PC-9 (cell line): ENCODE measurements around the gene MBTPS1. TPM values are rescaled to one million over a fixed set of nuclear protein-coding genes. Genes with fewer than 3 reads are reported as not detected.

Experiments
- BruUV-seq: library from RNA; stranded (reverse); fragments of 400-500 nt; replicated peaks from 2 replicates; lab custom pipeline; 2021; lab: Mats Ljungman, UMichigan
- CTCF ChIA-PET: fragments of 300-600 bp; sonication (Branson Sonifier 250); formaldehyde crosslinking; loops from one replicate; lab custom pipeline; 2022; ENCODE audit warnings: antibody characterized with exemption; lab: Charles Lee
- POLR2A ChIA-PET: fragments of 300-600 bp; sonication (Branson Sonifier 250); formaldehyde crosslinking; loops from one replicate; lab custom pipeline; 2022; ENCODE audit warnings: antibody characterized with exemption; ENCODE audit not compliant: unreplicated experiment; lab: Charles Lee
- DNase-seq, 2 experiments: peaks; one replicate each; pipeline versions ENCODE4 v3.0.0 to v3.0.0-alpha.2; 2015 to 2022; ENCODE audit warnings: mixed read lengths in 1 of 2
- H2AFZ ChIP-seq: fragments of 200-600 bp; sonication (generic); 2 replicates; pipeline ENCODE4 v1.8.1; 2017; ENCODE audit warnings: antibody characterized with exemption
- H3F3A ChIP-seq: fragments of 200-600 bp; sonication (generic); 2 replicates; pipeline ENCODE4 v1.8.1; 2017; ENCODE audit warnings: antibody characterized with exemption, mild to moderate bottlenecking, low read depth; ENCODE audit not compliant: insufficient read depth
- H3K27ac ChIP-seq: fragments of 200-600 bp; sonication (generic); 2 replicates; pipeline ENCODE4 v1.6.1; 2016; ENCODE audit warnings: mixed run types
- H3K27me3 ChIP-seq: fragments of 200-600 bp; sonication (generic); 2 replicates; pipeline ENCODE4 v1.6.1; 2016; ENCODE audit warnings: low read depth, mixed run types; ENCODE audit not compliant: insufficient read depth
- H3K36me3 ChIP-seq: fragments of 200-600 bp; sonication (generic); 2 replicates; pipeline ENCODE4 v1.6.1; 2016; ENCODE audit warnings: low read depth, mixed run types
- H3K4me1 ChIP-seq: fragments of 200-600 bp; sonication (generic); replicated peaks from 2 replicates; pipeline ENCODE4 v1.6.1; 2016; ENCODE audit warnings: mixed run types; ENCODE audit not compliant: insufficient read depth
- H3K4me2 ChIP-seq: fragments of 200-600 bp; sonication (generic); 2 replicates; pipeline ENCODE4 v1.6.1; 2017; ENCODE audit warnings: mixed run types
- H3K4me3 ChIP-seq: fragments of 200-600 bp; sonication (generic); 2 replicates; pipeline ENCODE4 v1.6.1; 2016; ENCODE audit warnings: mixed run types
- H3K79me2 ChIP-seq: fragments of 200-600 bp; sonication (generic); 2 replicates; pipeline ENCODE4 v1.6.1; 2017; ENCODE audit warnings: low read depth, mixed run types
- H3K9me2 ChIP-seq: fragments of 200-600 bp; sonication (generic); 2 replicates; pipeline ENCODE4 v1.8.1; 2017; ENCODE audit warnings: mild to moderate bottlenecking; ENCODE audit not compliant: insufficient read depth
- H3K9me3 ChIP-seq: fragments of 200-600 bp; sonication (generic); 2 replicates; pipeline ENCODE4 v1.8.1; 2016; ENCODE audit warnings: low read depth; ENCODE audit not compliant: insufficient read depth
- H4K20me1 ChIP-seq: fragments of 200-600 bp; sonication (generic); 2 replicates; pipeline ENCODE4 v1.8.1; 2017; ENCODE audit not compliant: insufficient read depth
- CTCF ChIP-seq: fragments of 200-600 bp; sonication (generic); conservative IDR thresholded peaks from 2 replicates; pipeline ENCODE4 v1.6.1; 2017; ENCODE audit warnings: mixed run types, antibody characterized with exemption, mild to moderate bottlenecking, moderate library complexity
- EZH2 ChIP-seq: fragments of 200-600 bp; sonication (generic); IDR thresholded peaks from 2 replicates; pipeline ENCODE4 v1.8.0; 2017; ENCODE audit warnings: antibody characterized with exemption, low read depth
- intact Hi-C: fragments of 100-400 bp; cut with micrococcal nuclease; formaldehyde crosslinking; loops from one replicate; pipeline ENCODE4 v1.10.0; 2022; ENCODE audit not compliant: unreplicated experiment
- total RNA-seq: library from RNA; stranded (reverse); gene quantifications from 2 replicates; pipeline ENCODE4 v1.2.3, GENCODE V29; 2021

Gene MBTPS1
- total RNA-seq, 1 experiment from 2014 or later, result 96.0 TPM

- Histone ChIP-seq H4K20me1 (no peaks in the 10 kb centered on the region), H3K36me3 (no peaks in the 10 kb centered on the region), H2AFZ (no peak overlapping the region), H3K9me2 (no peaks in the 10 kb centered on the region), H3K79me2 (no peaks in the 10 kb centered on the region), H3K4me2 (no peak overlapping the region), H3K27me3 (peaks cover 52% of the 10 kb centered on the region), H3K4me3 (no peak overlapping the region), H3K4me1 (no peaks in the 10 kb centered on the region), H3K9me3 (0 out of 2 replicates have a peak, but pooled peaks cover 5% of the 10 kb centered on the region), H3F3A (no peaks in the 10 kb centered on the region), H3K27ac (no peak overlapping the region)
- POLR2A ChIA-PET, result no interaction called here
- intact Hi-C loops, result no loop called here
- TF ChIP-seq EZH2, result no peak
- TF ChIP-seq CTCF, result no peak
- no peak for DNase-seq
- no TSS peak for BruUV-seq
- CTCF ChIA-PET, result no interaction called here
These were observed 85.2 kb downstream of the MBTPS1 start for GRCh38 chr16:84031556-84031955.

DNA sequence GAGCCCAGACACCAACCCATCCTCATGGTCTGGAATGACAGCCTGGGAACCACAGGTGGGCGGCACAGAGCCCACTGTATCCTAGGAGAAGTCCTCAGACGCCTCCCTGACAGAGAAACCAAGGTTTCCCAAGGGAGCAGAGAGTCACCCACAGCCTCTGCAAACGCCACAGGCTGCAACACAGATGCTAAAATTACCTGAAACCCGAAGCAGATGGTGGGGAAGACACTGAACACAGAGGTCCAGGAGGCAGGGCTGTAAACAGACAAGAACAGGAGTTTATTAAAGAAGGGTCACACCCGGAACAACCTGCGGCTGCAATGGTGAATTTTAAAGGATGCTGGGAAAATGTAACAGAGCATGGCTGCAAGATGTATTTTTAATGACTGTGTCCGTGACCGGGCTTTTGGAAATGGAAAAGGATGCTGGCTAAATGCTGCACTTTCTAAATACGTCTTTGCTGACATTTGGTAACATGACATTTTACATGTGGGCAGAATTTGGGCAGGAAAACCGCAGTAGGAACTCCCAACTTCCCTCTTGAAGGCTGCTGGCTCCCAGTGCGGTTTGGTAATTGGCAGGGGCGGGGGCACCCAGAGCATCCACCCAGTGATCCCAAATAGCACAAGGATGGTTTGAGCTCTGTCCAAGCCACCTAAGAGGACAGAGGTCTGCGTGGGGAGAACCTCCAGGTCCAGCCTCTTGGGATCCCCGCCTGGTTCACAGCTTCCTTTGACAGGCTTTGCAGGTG is 87.3 kb downstream of the MBTPS1 start:
- ChIA-PET POLR2A (no interaction called here), CTCF (no interaction called here)
- H3K4me1 ChIP-seq, result no peaks in the 10 kb centered on the region
- no peak overlapping the region for H3K4me2 ChIP-seq
- no peak for DNase-seq
- no peaks in the 10 kb centered on the region for H3K9me3 ChIP-seq
- H3K4me3 ChIP-seq, result no peak overlapping the region
- no peaks in the 10 kb centered on the region for H3K79me2 ChIP-seq
- no peak overlapping the region for H3K27ac ChIP-seq
- H3K36me3 ChIP-seq, result no peaks in the 10 kb centered on the region
- H2AFZ ChIP-seq, result no peak overlapping the region
- H4K20me1 ChIP-seq, result no peaks in the 10 kb centered on the region
- H3K27me3 ChIP-seq, result peaks cover 35% of the 10 kb centered on the region
- BruUV-seq, result no TSS peak
- no peaks in the 10 kb centered on the region for H3F3A ChIP-seq
- H3K9me2 ChIP-seq, result no peaks in the 10 kb centered on the region
- intact Hi-C loops, result no loop called here
- TF ChIP-seq EZH2 (no peak), CTCF (no peak)

DNA sequence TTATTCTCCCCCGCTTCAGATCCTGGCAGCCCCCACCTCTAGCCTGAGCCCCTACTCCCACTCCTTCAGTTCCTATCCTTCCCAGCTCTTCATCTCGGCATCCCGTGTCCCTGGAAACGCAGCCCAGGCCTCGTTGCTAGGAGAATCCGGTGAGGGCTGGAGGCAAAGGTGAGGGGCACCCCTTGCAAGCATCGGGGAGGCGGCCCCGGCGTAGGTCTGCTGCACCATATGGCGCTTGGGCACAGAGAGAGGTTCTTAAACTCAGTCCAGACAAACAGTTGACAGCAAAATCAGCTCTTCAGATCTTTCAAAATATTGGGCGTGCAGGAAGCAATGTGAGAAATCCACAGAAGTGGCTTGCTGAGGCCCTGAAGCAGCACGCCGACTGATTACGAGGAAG is 89.1 kb downstream of the MBTPS1 start:
- POLR2A ChIA-PET, result no interaction called here
- DNase-seq, result no peak
- BruUV-seq, result no TSS peak
- Histone ChIP-seq H3K4me1 (no peaks in the 10 kb centered on the region), H4K20me1 (no peaks in the 10 kb centered on the region), H3K9me3 (no peaks in the 10 kb centered on the region), H3K27me3 (peaks cover 44% of the 10 kb centered on the region), H3K4me2 (no peak overlapping the region), H3K4me3 (no peak overlapping the region), H3K27ac (no peak overlapping the region), H3K79me2 (no peaks in the 10 kb centered on the region), H3F3A (no peaks in the 10 kb centered on the region), H2AFZ (no peak overlapping the region), H3K9me2 (no peaks in the 10 kb centered on the region), H3K36me3 (no peaks in the 10 kb centered on the region)
- intact Hi-C loops, result no loop called here
- CTCF ChIA-PET, result no interaction called here
- TF ChIP-seq CTCF (no peak), EZH2 (no peak)
